Measurements from ENCODE around the gene PTK7. TPM values are rescaled to one million over a fixed set of nuclear protein-coding genes. Genes with fewer than 3 reads are reported as not detected.

Gene PTK7
- total and polyA plus RNA-seq, 2 donors (not counting 3 experiments of a cell fraction or from before 2014, with no cell fraction given), result 41.9 to 65.6 TPM

GRCh38 chr6:43127877-43128276 lies 51.8 kb downstream of the PTK7 start:
- ChIA-PET POLR2A (no interaction called here), CTCF (interaction anchor here (5.7 kb wide), 1 partner anchor 15 kb away, joined by 19 read pairs; no protein-coding TSS in a partner anchor)
- no peak overlapping the region for H3K4me2 ChIP-seq (ENCODE audit: insufficient read depth, low read length)
- no peaks in the 10 kb centered on the region for H4K20me1 ChIP-seq (replicated peaks; ENCODE audit: control insufficient read depth, extremely low read depth, insufficient read depth, low read length)
- H3K9me1 ChIP-seq (replicated peaks; ENCODE audit: control insufficient read depth, extremely low read depth, insufficient read depth, low read length), result no peaks in the 10 kb centered on the region
- H2AFZ ChIP-seq (ENCODE audit: low read depth, low read length), result no peak overlapping the region
- FAIRE-seq (no peak), DNase-seq (ENCODE audit: low read depth, low spot score) (no peak)
- BruUV-seq (replicated peaks), result no TSS peak
- H3K36me3 ChIP-seq (ENCODE audit: control insufficient read depth in 2 of 2, extremely low read depth in 1 of 2, insufficient read depth in 2 of 2, low read length in 2 of 2), result no peaks in the 10 kb centered on the region
- no peaks in the 10 kb centered on the region for H3K9me3 ChIP-seq (replicated peaks; ENCODE audit: control insufficient read depth, insufficient read depth, low read length)
- no peaks in the 10 kb centered on the region for H3K27me3 ChIP-seq (ENCODE audit: control insufficient read depth in 2 of 2, insufficient read depth in 2 of 2, low read length in 2 of 2)
- no peaks in the 10 kb centered on the region for H3K79me2 ChIP-seq (ENCODE audit: control insufficient read depth, insufficient read depth, low read length)
- no peak overlapping the region for H3K4me3 ChIP-seq (replicated peaks in 1 of 3; ENCODE audit: insufficient read depth in 1 of 3, low read depth in 1 of 3, low read length in 3 of 3)
- no peak overlapping the region for H3K27ac ChIP-seq (ENCODE audit: insufficient read depth, low read depth, low read length)
- TF ChIP-seq POLR2A (IDR thresholded peaks at IDR 0.05; ENCODE audit: low read depth, low read length) (no peak), MYC (IDR thresholded peaks at IDR 0.05; ENCODE audit: low read depth, low read length) (no peak), EZH2 (IDR thresholded peaks at IDR 0.05; ENCODE audit: borderline replicate concordance, low read depth, low read length, severe bottlenecking) (no peak), CTCF (IDR thresholded peaks at IDR 0.05; ENCODE audit: extremely low read depth in 1 of 2, insufficient read depth in 1 of 2, low read depth in 1 of 2, low read length in 2 of 2) (no peak), JUN (IDR thresholded peaks at IDR 0.05; ENCODE audit: borderline replicate concordance, insufficient read depth, insufficient read length, low read depth) (no peak)
- intact Hi-C loops (cut with micrococcal nuclease), result loop anchor here (5.0 kb wide), 2 partner anchors 121 to 226 kb away; no protein-coding TSS in a partner anchor
- no peaks in the 10 kb centered on the region for H3K4me1 ChIP-seq (ENCODE audit: control insufficient read depth, extremely low read depth, insufficient read depth, low read length)
- dilution Hi-C loops (cut with MboI; ENCODE audit: extremely low pct_ligation_motif_present, low sequenced_read_pairs), result no loop called here
- H3K9ac ChIP-seq (replicated peaks; ENCODE audit: extremely low read depth, insufficient read depth, low read length), result no peak overlapping the region

GRCh38 chr6:43128926-43129325 lies 52.8 kb downstream of the PTK7 start:
- no peak for TF ChIP-seq FOS (IDR thresholded peaks at IDR 0.05; ENCODE audit: borderline replicate concordance, insufficient read depth, low read length)
- no peak for TF ChIP-seq MAX (IDR thresholded peaks at IDR 0.05; ENCODE audit: insufficient read depth, insufficient read length)
- TF ChIP-seq EZH2 (IDR thresholded peaks at IDR 0.05; ENCODE audit: borderline replicate concordance, low read depth, low read length, severe bottlenecking), result no peak
- no peak for TF ChIP-seq JUN (IDR thresholded peaks at IDR 0.05; ENCODE audit: borderline replicate concordance, insufficient read depth, insufficient read length, low read depth)
- TF ChIP-seq POLR2A (IDR thresholded peaks at IDR 0.05; ENCODE audit: low read depth, low read length), result no peak
- no peak for TF ChIP-seq GATA2 (IDR thresholded peaks at IDR 0.05; ENCODE audit: insufficient read depth, insufficient read length, low read depth, low read length)
- no peak for TF ChIP-seq MYC (IDR thresholded peaks at IDR 0.05; ENCODE audit: low read depth, low read length)
- no peak for TF ChIP-seq POLR2AphosphoS5 (IDR thresholded peaks at IDR 0.05; ENCODE audit: insufficient read depth, low read depth, low read length)
- no peak for TF ChIP-seq CTCF (IDR thresholded peaks at IDR 0.05; ENCODE audit: extremely low read depth in 1 of 2, insufficient read depth in 1 of 2, low read depth in 1 of 2, low read length in 2 of 2)
- Histone ChIP-seq H4K20me1 (replicated peaks; ENCODE audit: control insufficient read depth, extremely low read depth, insufficient read depth, low read length) (no peaks in the 10 kb centered on the region), H3K4me3 (replicated peaks in 1 of 3; ENCODE audit: insufficient read depth in 1 of 3, low read depth in 1 of 3, low read length in 3 of 3) (no peak overlapping the region), H3K27ac (ENCODE audit: insufficient read depth, low read depth, low read length) (no peak overlapping the region), H3K9me3 (replicated peaks; ENCODE audit: control insufficient read depth, insufficient read depth, low read length) (no peaks in the 10 kb centered on the region), H2AFZ (ENCODE audit: low read depth, low read length) (no peak overlapping the region), H3K9me1 (replicated peaks; ENCODE audit: control insufficient read depth, extremely low read depth, insufficient read depth, low read length) (no peaks in the 10 kb centered on the region), H3K4me1 (ENCODE audit: control insufficient read depth, extremely low read depth, insufficient read depth, low read length) (no peaks in the 10 kb centered on the region), H3K79me2 (ENCODE audit: control insufficient read depth, insufficient read depth, low read length) (no peaks in the 10 kb centered on the region), H3K36me3 (ENCODE audit: control insufficient read depth in 2 of 2, extremely low read depth in 1 of 2, insufficient read depth in 2 of 2, low read length in 2 of 2) (no peaks in the 10 kb centered on the region), H3K9ac (replicated peaks; ENCODE audit: extremely low read depth, insufficient read depth, low read length) (no peak overlapping the region), H3K27me3 (ENCODE audit: control insufficient read depth in 2 of 2, insufficient read depth in 2 of 2, low read length in 2 of 2) (no peaks in the 10 kb centered on the region), H3K4me2 (ENCODE audit: insufficient read depth, low read length) (no peak overlapping the region)
- FAIRE-seq, result no peak
- DNase-seq (ENCODE audit: low read depth, low spot score), result no peak
- no TSS peak for BruUV-seq (replicated peaks)
- dilution Hi-C loops (cut with MboI; ENCODE audit: extremely low pct_ligation_motif_present, low sequenced_read_pairs) (no loop called here), intact Hi-C loops (cut with micrococcal nuclease) (loop anchor here (1.0 to 5.0 kb wide), 3 partner anchors 59 to 227 kb away; no protein-coding TSS in a partner anchor)
- ChIA-PET POLR2A (no interaction called here), CTCF (interaction anchor here (0.6 to 5.7 kb wide), 8 partner anchors 8 to 228 kb away, joined by 3 to 19 read pairs (median 4); partner anchors contain the start of gene PTK7)
